GM12865 (cell line): ENCODE results near the gene RRAS2.

Experiments used
- DNase-seq: peaks from one replicate; pipeline ENCODE4 v3.0.0; 2010; ENCODE audit warnings: low read depth
- H3K4me3 ChIP-seq: 2 replicates; pipeline ENCODE4 v1.5.1; 2011; ENCODE audit warnings: mild to moderate bottlenecking, low read depth, low read length, control low read depth
- CTCF ChIP-seq: IDR thresholded peaks from 2 replicates; pipeline ENCODE4 v1.5.1; 2011; ENCODE audit warnings: low read length, control low read depth, low read depth, inconsistent platforms; ENCODE audit not compliant: insufficient read depth; ENCODE audit errors: missing control alignments

The RRAS2 gene

GRCh38 chr11:14371249-14371648, 12.3 kb upstream of the RRAS2 start:
- no peak for TF ChIP-seq CTCF
- DNase-seq = no peak
- no peak overlapping the region for H3K4me3 ChIP-seq

GRCh38 chr11:14370496-14370895, 11.5 kb upstream of the RRAS2 start:
- no peak for TF ChIP-seq CTCF
- H3K4me3 ChIP-seq = no peak overlapping the region
- peak; percentile 34 for DNase-seq

GRCh38 chr11:14369598-14369997, 10.6 kb upstream of the RRAS2 start:
- DNase-seq = no peak
- no peak overlapping the region for H3K4me3 ChIP-seq
- TF ChIP-seq CTCF = no peak

- no peak for DNase-seq
- no peak for TF ChIP-seq CTCF
- no peak overlapping the region for H3K4me3 ChIP-seq
Measured at GRCh38 chr11:14366936-14367335, 8.0 kb upstream of the RRAS2 start.

- H3K4me3 ChIP-seq = no peak overlapping the region
- no peak for DNase-seq
- TF ChIP-seq CTCF = no peak
Measured at GRCh38 chr11:14364322-14364721, 5.3 kb upstream of the RRAS2 start.

- TF ChIP-seq CTCF = no peak
- no peak for DNase-seq
- H3K4me3 ChIP-seq = no peak overlapping the region
Measured at GRCh38 chr11:14362611-14363010, 3.6 kb upstream of the RRAS2 start.

GRCh38 chr11:14361951-14362350, 3.0 kb upstream of the RRAS2 start:
- no peak for DNase-seq
- no peak for TF ChIP-seq CTCF
- no peak overlapping the region for H3K4me3 ChIP-seq
